Measurements from ENCODE around the gene OLFML2A. TPM values are rescaled to one million over a fixed set of nuclear protein-coding genes. Genes with fewer than 3 reads are reported as not detected.

Gene OLFML2A
- total RNA-seq, 1 experiment from 2014 or later, result 1.4 TPM

- intact Hi-C loops (cut with micrococcal nuclease; ENCODE audit: unreplicated experiment), result loop anchor here (5.0 to 10.0 kb wide), 2 partner anchors 148 to 350 kb away; partner anchors contain the start of gene PSMB7
- H3K4me1 ChIP-seq (ENCODE audit: insufficient read depth, low read length, poor library complexity, severe bottlenecking), result peaks cover 58% of the 10 kb centered on the region
- H3K27me3 ChIP-seq (replicated peaks; ENCODE audit: insufficient read depth, low read depth, low read length, poor library complexity), result no peaks in the 10 kb centered on the region
- H3K9me3 ChIP-seq (ENCODE audit: low read depth, low read length, poor library complexity, severe bottlenecking), result no peaks in the 10 kb centered on the region
- CTCF ChIA-PET, result interaction anchor here (0.6 to 1.6 kb wide), 6 partner anchors 13 to 637 kb away, joined by 3 to 5 read pairs (median 5); partner anchors contain the start of gene WDR38
- POLR2A ChIA-PET (ENCODE audit: low non-redundant PET), result no interaction called here
- TF ChIP-seq CTCF (conservative IDR thresholded peaks at IDR 0.05; ENCODE audit: low read depth, low read length) (peak; percentile 65), EZH2 (IDR thresholded peaks at IDR 0.05; ENCODE audit: borderline replicate concordance, low read depth, low read length, poor library complexity, severe bottlenecking) (no peak)
- no peak overlapping the region for H3K4me3 ChIP-seq (ENCODE audit: low read depth, low read length, poor library complexity, severe bottlenecking)
- no TSS peak for BruUV-seq (replicated peaks)
- no peaks in the 10 kb centered on the region for H3K36me3 ChIP-seq (ENCODE audit: insufficient read depth, low read length, poor library complexity, severe bottlenecking)
- no peak overlapping the region for H3K27ac ChIP-seq (ENCODE audit: low read depth, low read length, poor library complexity, severe bottlenecking)
- peak; percentile 59 for DNase-seq (ENCODE audit: low spot score)
These were observed 12.0 kb upstream of the OLFML2A start for GRCh38 chr9:124764774-124765438.

DNA sequence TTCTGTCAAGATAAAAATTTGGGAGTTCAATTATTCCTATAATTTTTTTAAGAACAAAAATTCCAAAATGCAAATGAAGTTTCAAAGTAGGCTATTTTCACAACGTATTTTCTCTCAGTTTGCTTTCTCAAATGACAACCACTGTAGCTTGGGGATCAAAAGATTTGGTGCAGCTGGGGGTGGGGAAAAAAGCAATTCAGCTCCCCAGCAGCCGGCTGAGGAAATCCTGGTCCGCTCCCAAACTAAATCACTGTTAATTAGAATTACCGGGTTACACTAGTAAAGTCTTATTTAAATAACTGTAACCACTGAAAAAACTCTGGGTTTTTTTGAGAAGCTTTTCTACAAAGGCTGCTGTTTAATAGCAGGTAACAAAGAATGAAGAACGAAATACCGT is 11.5 kb upstream of the OLFML2A start:
- no peaks in the 10 kb centered on the region for H3K9me3 ChIP-seq (ENCODE audit: low read depth, low read length, poor library complexity, severe bottlenecking)
- TF ChIP-seq EZH2 (IDR thresholded peaks at IDR 0.05; ENCODE audit: borderline replicate concordance, low read depth, low read length, poor library complexity, severe bottlenecking) (no peak), CTCF (conservative IDR thresholded peaks at IDR 0.05; ENCODE audit: low read depth, low read length) (no peak)
- no peaks in the 10 kb centered on the region for H3K27me3 ChIP-seq (replicated peaks; ENCODE audit: insufficient read depth, low read depth, low read length, poor library complexity)
- DNase-seq (ENCODE audit: low spot score), result no peak
- intact Hi-C loops (cut with micrococcal nuclease; ENCODE audit: unreplicated experiment), result loop anchor here (5.0 to 10.0 kb wide), 2 partner anchors 148 to 351 kb away; partner anchors contain the start of gene PSMB7
- ChIA-PET POLR2A (ENCODE audit: low non-redundant PET) (no interaction called here), CTCF (interaction anchor here (1.1 to 1.6 kb wide), 3 partner anchors 54 to 214 kb away, joined by 4 to 5 read pairs (median 5); partner anchors contain the start of gene WDR38)
- BruUV-seq (replicated peaks), result no TSS peak
- H3K27ac ChIP-seq (ENCODE audit: low read depth, low read length, poor library complexity, severe bottlenecking), result no peak overlapping the region
- H3K4me1 ChIP-seq (ENCODE audit: insufficient read depth, low read length, poor library complexity, severe bottlenecking), result peaks cover 57% of the 10 kb centered on the region
- no peaks in the 10 kb centered on the region for H3K36me3 ChIP-seq (ENCODE audit: insufficient read depth, low read length, poor library complexity, severe bottlenecking)
- no peak overlapping the region for H3K4me3 ChIP-seq (ENCODE audit: low read depth, low read length, poor library complexity, severe bottlenecking)

- ChIA-PET POLR2A (ENCODE audit: low non-redundant PET) (no interaction called here), CTCF (interaction anchor here (0.6 to 1.5 kb wide), 3 partner anchors 24 to 149 kb away, joined by 3 to 4 read pairs (median 4); no protein-coding TSS in a partner anchor)
- no peak for TF ChIP-seq CTCF (conservative IDR thresholded peaks at IDR 0.05; ENCODE audit: low read depth, low read length)
- DNase-seq (ENCODE audit: low spot score), result no peak
- H3K4me1 ChIP-seq (ENCODE audit: insufficient read depth, low read length, poor library complexity, severe bottlenecking), result peaks cover 48% of the 10 kb centered on the region
- no peak overlapping the region for H3K4me3 ChIP-seq (ENCODE audit: low read depth, low read length, poor library complexity, severe bottlenecking)
- no peaks in the 10 kb centered on the region for H3K36me3 ChIP-seq (ENCODE audit: insufficient read depth, low read length, poor library complexity, severe bottlenecking)
- H3K27me3 ChIP-seq (replicated peaks; ENCODE audit: insufficient read depth, low read depth, low read length, poor library complexity), result no peaks in the 10 kb centered on the region
- H3K27ac ChIP-seq (ENCODE audit: low read depth, low read length, poor library complexity, severe bottlenecking), result no peak overlapping the region
- no peaks in the 10 kb centered on the region for H3K9me3 ChIP-seq (ENCODE audit: low read depth, low read length, poor library complexity, severe bottlenecking)
- BruUV-seq (replicated peaks), result no TSS peak
- intact Hi-C loops (cut with micrococcal nuclease; ENCODE audit: unreplicated experiment), result loop anchor here (5.0 to 10.0 kb wide), 2 partner anchors 149 to 352 kb away; partner anchors contain the start of gene PSMB7
These were observed 10.6 kb upstream of the OLFML2A start for GRCh38 chr9:124766326-124766725.

Measured in A673 (cell line).